Mesothelial cell of epicardium (in vitro differentiated cells): Measurements from ENCODE around the gene SLC17A5. TPM values are rescaled to one million over a fixed set of nuclear protein-coding genes. Genes with fewer than 3 reads are reported as not detected.

Source experiments
- DNase-seq, 2 experiments: peaks; one replicate each; pipeline ENCODE4 v3.0.0; 2021; ENCODE audit warnings: low spot score in 2 of 2; ENCODE audit not compliant: unreplicated experiment in 2 of 2
- H3K27ac Mint-ChIP-seq: 2 replicates; pipeline ENCODE4 v1.8.0; 2021; ENCODE audit warnings: mixed read lengths
- H3K27me3 Mint-ChIP-seq: 2 replicates; pipeline ENCODE4 v1.8.0; 2021; ENCODE audit warnings: low read depth, mixed read lengths
- H3K36me3 Mint-ChIP-seq: 2 replicates; pipeline ENCODE4 v1.8.0; 2021; ENCODE audit warnings: mixed read lengths
- H3K4me1 Mint-ChIP-seq: 2 replicates; pipeline ENCODE4 v1.8.0; 2021; ENCODE audit warnings: mixed read lengths
- H3K4me3 Mint-ChIP-seq: 2 replicates; pipeline ENCODE4 v1.8.0; 2021; ENCODE audit warnings: mild to moderate bottlenecking, moderate library complexity, mixed read lengths
- H3K9me3 Mint-ChIP-seq: 2 replicates; pipeline ENCODE4 v1.8.0; 2021; ENCODE audit warnings: mixed read lengths
- CTCF ChIP-seq: fragments of 200-600 bp; sonication (generic); IDR thresholded peaks from one replicate; pipeline ENCODE4 v1.5.0; 2021; ENCODE audit warnings: antibody characterized with exemption; ENCODE audit not compliant: unreplicated experiment
- total RNA-seq: library from RNA; stranded (reverse); gene quantifications from 3 replicates; pipeline ENCODE4 v1.2.1, GENCODE V29; 2021

The SLC17A5 gene
- total RNA-seq, 1 donor from 2014 or later: 11.8 TPM

DNA sequence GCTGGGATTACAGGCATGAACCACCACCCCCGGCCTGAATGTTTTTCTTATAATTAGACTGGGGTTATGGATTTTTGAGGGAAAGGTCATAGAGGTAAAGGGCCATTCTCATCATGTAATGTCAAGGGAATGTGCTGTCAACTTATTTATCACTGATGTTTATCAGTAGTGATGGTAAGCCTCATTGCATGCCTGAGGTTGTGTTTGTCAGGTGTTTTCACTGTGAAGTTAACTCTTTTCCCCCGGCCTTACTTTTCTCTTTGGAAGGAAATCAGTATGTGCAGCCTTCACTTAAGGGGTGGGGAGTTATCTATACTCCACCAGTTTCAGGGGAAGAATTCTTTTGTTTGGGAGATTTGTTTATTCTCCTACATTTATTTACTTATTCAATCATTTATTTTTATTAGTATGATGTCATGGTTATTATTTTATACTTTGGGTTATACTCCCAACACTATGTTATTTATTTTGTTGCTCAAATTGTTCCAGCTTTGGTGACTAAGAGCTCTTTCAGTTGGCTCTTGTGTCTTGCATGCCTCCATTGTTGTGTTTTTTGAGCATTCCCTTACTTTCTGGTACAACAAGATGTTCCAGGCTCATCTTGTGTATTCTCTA is 2.8 kb upstream of the SLC17A5 start:
- Mint-ChIP-seq H3K36me3 (no peaks in the 10 kb centered on the region), H3K4me3 (no peak overlapping the region), H3K4me1 (peaks cover 18% of the 10 kb centered on the region), H3K9me3 (no peaks in the 10 kb centered on the region), H3K27ac (no peak overlapping the region), H3K27me3 (no peaks in the 10 kb centered on the region)
- no peak for DNase-seq
- no peak for TF ChIP-seq CTCF

DNA sequence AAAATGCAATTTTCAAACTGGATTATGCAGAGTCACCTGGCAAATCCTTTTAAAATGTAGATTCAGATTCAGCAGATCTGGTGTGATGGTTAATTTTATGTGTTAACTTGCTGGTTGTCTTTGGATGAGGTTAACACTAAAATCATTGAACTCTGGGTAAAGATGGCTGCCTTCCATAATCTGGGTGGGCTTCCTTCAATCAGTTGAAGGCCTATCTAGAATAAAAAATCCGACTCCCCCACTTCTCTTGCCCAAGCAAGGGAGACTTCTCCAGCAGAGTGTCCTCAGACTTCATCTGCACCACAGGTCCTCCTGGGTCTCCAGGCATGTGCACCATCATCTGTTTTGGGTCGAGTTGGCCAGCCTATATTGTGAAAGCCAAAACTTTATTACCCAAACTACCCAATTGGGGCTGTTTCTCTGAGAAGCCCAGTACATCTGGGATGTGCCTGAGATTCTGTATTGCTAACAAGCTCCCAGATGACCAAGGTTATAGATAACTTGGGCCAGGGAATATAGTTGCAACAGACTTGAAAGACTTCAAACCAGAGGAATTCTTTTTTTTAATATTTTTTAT is 1.6 kb upstream of the SLC17A5 start:
- Mint-ChIP-seq H3K36me3 (no peaks in the 10 kb centered on the region), H3K4me3 (peak overlapping the region; percentile 38), H3K27me3 (no peaks in the 10 kb centered on the region), H3K4me1 (peaks cover 20% of the 10 kb centered on the region), H3K9me3 (no peaks in the 10 kb centered on the region), H3K27ac (peak overlapping the region; percentile 30)
- no peak for TF ChIP-seq CTCF
- DNase-seq: no peak

GRCh38 chr6:73652637-73653570 is 888 bp downstream of the SLC17A5 start:
- no peak for TF ChIP-seq CTCF
- Mint-ChIP-seq H3K27me3 (no peaks in the 10 kb centered on the region), H3K4me3 (peak overlapping the region; percentile 81), H3K9me3 (no peaks in the 10 kb centered on the region), H3K27ac (peak overlapping the region; percentile 74), H3K36me3 (peaks cover 3% of the 10 kb centered on the region), H3K4me1 (peaks cover 25% of the 10 kb centered on the region)
- peak in 1 of 2 experiments; percentile 48 for DNase-seq

DNA sequence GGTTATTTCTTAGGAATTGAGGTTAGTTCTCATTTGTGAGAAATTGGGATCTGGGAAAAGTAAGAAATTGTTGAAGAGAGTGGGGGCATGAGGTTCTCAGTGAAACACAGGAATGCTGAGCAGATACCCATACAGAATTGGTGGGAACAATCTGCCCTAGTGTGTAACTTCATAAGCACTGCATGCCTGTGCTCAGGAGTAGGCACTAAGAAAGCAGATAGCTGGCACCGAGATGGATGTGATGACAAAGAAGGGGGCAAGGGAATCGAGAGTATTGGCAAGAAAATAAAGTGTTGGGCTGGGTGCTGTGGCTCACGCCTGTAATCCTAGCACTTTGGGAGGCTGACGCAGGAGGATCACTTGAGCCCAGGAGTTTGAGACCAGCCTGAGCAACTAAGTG is 4.0 kb downstream of the SLC17A5 start:
- no peak overlapping the region for H3K27ac Mint-ChIP-seq
- no peak for TF ChIP-seq CTCF
- no peak for DNase-seq
- H3K27me3 Mint-ChIP-seq: no peaks in the 10 kb centered on the region
- no peaks in the 10 kb centered on the region for H3K9me3 Mint-ChIP-seq
- peaks cover 32% of the 10 kb centered on the region for H3K4me1 Mint-ChIP-seq
- H3K4me3 Mint-ChIP-seq: no peak overlapping the region
- peaks cover 3% of the 10 kb centered on the region for H3K36me3 Mint-ChIP-seq

- H3K4me3 Mint-ChIP-seq: no peak overlapping the region
- H3K27me3 Mint-ChIP-seq: no peaks in the 10 kb centered on the region
- H3K36me3 Mint-ChIP-seq: peaks cover 3% of the 10 kb centered on the region
- H3K9me3 Mint-ChIP-seq: no peaks in the 10 kb centered on the region
- no peak for DNase-seq
- H3K27ac Mint-ChIP-seq: no peak overlapping the region
- H3K4me1 Mint-ChIP-seq: peaks cover 29% of the 10 kb centered on the region
- TF ChIP-seq CTCF: no peak
These were observed 5.6 kb downstream of the SLC17A5 start for GRCh38 chr6:73648166-73648565.
